Activated CD4-positive, alpha-beta T cell treated with anti-CD3 and anti-CD28 coated beads, Interleukin-2, amount 50 U/mL, for 48 hours (primary cell): ENCODE data around the gene NADK.

ENCODE experiments used
- DNase-seq, 2 experiments: peaks; one replicate each; pipeline ENCODE4 v3.0.0-alpha.2; 2020

The NADK gene

GRCh38 chr1:1786836-1787605 lies 8.8 kb upstream of the NADK start:
- DNase-seq = no peak

- DNase-seq = no peak
Measured at GRCh38 chr1:1785666-1786065, 7.4 kb upstream of the NADK start.

- DNase-seq = no peak
Measured at GRCh38 chr1:1784933-1785332, 6.7 kb upstream of the NADK start.

GRCh38 chr1:1783320-1783719 lies 5.0 kb upstream of the NADK start:
- no peak for DNase-seq

- DNase-seq = peak; percentile 34 to 42
Measured at GRCh38 chr1:1782399-1783221, 4.3 kb upstream of the NADK start.

- no peak for DNase-seq
Measured at GRCh38 chr1:1781526-1781903, 3.2 kb upstream of the NADK start.

GRCh38 chr1:1780598-1781525 lies 2.6 kb upstream of the NADK start:
- DNase-seq = no peak

- DNase-seq = peak; percentile 56 to 68
Measured at GRCh38 chr1:1779691-1780597, 1.7 kb upstream of the NADK start.

GRCh38 chr1:1779320-1779675 lies 1.0 kb upstream of the NADK start:
- no peak for DNase-seq

- DNase-seq = peak; percentile 77 to 82
Measured at GRCh38 chr1:1778663-1779319, 521 bp upstream of the NADK start.

- DNase-seq = no peak
Measured at GRCh38 chr1:1777583-1777899, 729 bp downstream of the NADK start.

GRCh38 chr1:1776672-1777582 lies 1.3 kb downstream of the NADK start:
- no peak for DNase-seq

GRCh38 chr1:1775327-1776226 lies 2.7 kb downstream of the NADK start:
- no peak for DNase-seq

- DNase-seq = no peak
Measured at GRCh38 chr1:1773874-1774273, 4.4 kb downstream of the NADK start.

GRCh38 chr1:1771096-1771495 lies 7.2 kb downstream of the NADK start:
- no peak for DNase-seq

- no peak for DNase-seq
Measured at GRCh38 chr1:1770102-1770501, 8.2 kb downstream of the NADK start.

GRCh38 chr1:1768249-1768992 lies 9.8 kb downstream of the NADK start:
- DNase-seq = no peak

GRCh38 chr1:1764876-1765470 lies 13.3 kb downstream of the NADK start:
- DNase-seq = no peak
